HepG2 (cell line): ENCODE measurements around the gene DESI2. TPM values are rescaled to one million over a fixed set of nuclear protein-coding genes. Genes with fewer than 3 reads are reported as not detected.

Experiments
- ATAC-seq: fragments of 200-7000 bp; cut with Tn5 transposase; 3 replicates; pipeline ENCODE4 v1.9.1; 2020; ENCODE audit warnings: mild to moderate bottlenecking, moderate library complexity
- BruUV-seq: library from RNA; stranded (reverse); fragments of 400-500 nt; replicated peaks from 2 replicates; lab custom pipeline; 2021; lab: Mats Ljungman, UMichigan
- CTCF ChIA-PET: fragments of 300-600 bp; formaldehyde crosslinking; extraction: SDS; loops from one replicate; lab custom pipeline; 2021; ENCODE audit warnings: low total read pairs, inconsistent platforms, low intra/inter-chr PET ratio; lab: Yijun Ruan, JAX
- POLR2A ChIA-PET: fragments of 350-600 bp; sonication (Branson Sonifier 250); formaldehyde crosslinking; loops from one replicate; lab custom pipeline; 2020; ENCODE audit warnings: antibody characterized with exemption, inconsistent platforms; lab: Yijun Ruan, JAX
- DNase-seq: peaks from one replicate; pipeline ENCODE4 v3.0.0-alpha.2; 2015; ENCODE audit warnings: low spot score
- FAIRE-seq: peaks from 3 replicates; lab custom pipeline; 2011; peaks lifted over from hg19 to GRCh38; lab: Jason Lieb, UNC
- H2AFZ ChIP-seq: one replicate; pipeline ENCODE4 v1.6.1; 2011; ENCODE audit warnings: low read length, inconsistent platforms
- H3K27ac ChIP-seq: fragments of 300-600 bp; 3 replicates; pipeline ENCODE4 v1.8.0; 2011; ENCODE audit warnings: mixed run types, mild to moderate bottlenecking, mixed read lengths, low read length, inconsistent platforms; ENCODE audit not compliant: insufficient read depth; ENCODE audit errors: extremely low read length
- H3K27me3 ChIP-seq, 2 experiments: fragments of 200-600 bp in 1 of 2; 2 replicates in 1 of 2; 3 replicates in 1 of 2; pipeline versions ENCODE4 v1.6.0 to v1.8.0; 2011; ENCODE audit warnings: low read length in 2 of 2, mild to moderate bottlenecking in 2 of 2, moderate library complexity in 2 of 2, inconsistent platforms in 1 of 2; ENCODE audit not compliant: insufficient read depth in 2 of 2, control insufficient read depth in 1 of 2
- H3K36me3 ChIP-seq, 2 experiments: fragments of 200-600 bp in 1 of 2; replicated peaks in 1 of 2; 2 replicates in 1 of 2; 3 replicates in 1 of 2; pipeline versions ENCODE4 v1.5.1 to v1.8.0; 2011; ENCODE audit warnings: low read length in 2 of 2, inconsistent platforms in 1 of 2; ENCODE audit not compliant: insufficient read depth in 2 of 2, control insufficient read depth in 1 of 2
- H3K4me1 ChIP-seq: 2 replicates; pipeline ENCODE4 v1.5.1; 2012; ENCODE audit warnings: low read length, inconsistent platforms; ENCODE audit not compliant: insufficient read depth
- H3K4me2 ChIP-seq: 2 replicates; pipeline ENCODE4 v1.6.0; 2011; ENCODE audit warnings: low read depth, low read length, inconsistent platforms
- H3K4me3 ChIP-seq, 3 experiments: fragments of 200-600 bp in 1 of 3; sonication (generic), shearing (Covaris generic) in 1 of 3; replicated peaks in 1 of 3; 2 replicates each; pipeline ENCODE4 v1.5.1; 2011 to 2016; ENCODE audit warnings: low read length in 3 of 3, inconsistent platforms in 2 of 3, low read depth in 2 of 3, mild to moderate bottlenecking in 2 of 3, control low read depth in 1 of 3, mixed read lengths in 1 of 3; ENCODE audit not compliant: insufficient read depth in 1 of 3
- H3K79me2 ChIP-seq: one replicate; pipeline ENCODE4 v1.6.1; 2011; ENCODE audit warnings: low read length, inconsistent platforms; ENCODE audit not compliant: insufficient read depth
- H3K9ac ChIP-seq: 2 replicates; pipeline ENCODE4 v1.6.0; 2011; ENCODE audit warnings: mild to moderate bottlenecking, low read depth, low read length, inconsistent platforms; ENCODE audit not compliant: insufficient read depth
- H3K9me3 ChIP-seq: 2 replicates; pipeline ENCODE4 v1.5.1; 2012; ENCODE audit warnings: mild to moderate bottlenecking, low read length
- H4K20me1 ChIP-seq: 2 replicates; pipeline ENCODE4 v1.6.0; 2011; ENCODE audit warnings: inconsistent platforms, mild to moderate bottlenecking, low read length, moderate library complexity; ENCODE audit not compliant: insufficient read depth
- AGO2 ChIP-seq: fragments of 200-400 bp; formaldehyde crosslinking; optimal IDR thresholded peaks from 2 replicates; pipeline ENCODE3; 2017; ENCODE audit warnings: mild to moderate bottlenecking, low read depth, low read length, moderate library complexity
- BCLAF1 ChIP-seq: fragments of 450-650 bp; IDR thresholded peaks from 2 replicates; pipeline ENCODE4 v1.6.1; 2017; ENCODE audit warnings: mild to moderate bottlenecking
- CBX1 ChIP-seq: IDR thresholded peaks from one replicate; pipeline ENCODE4 v1.6.1; 2016; ENCODE audit warnings: antibody characterized with exemption, low read depth
- CREM ChIP-seq, 2 experiments: sonication (generic) in 1 of 2; formaldehyde crosslinking in 1 of 2; IDR thresholded peaks; 2 replicates each; pipeline versions ENCODE4 v1.4.0 to v1.6.1; 2016 to 2020; ENCODE audit warnings: antibody characterized with exemption in 1 of 2, mild to moderate bottlenecking in 1 of 2, missing genetic modification reagents in 1 of 2
- HMGXB4 ChIP-seq, 2 experiments: sonication (generic) in 1 of 2; formaldehyde crosslinking in 1 of 2; IDR thresholded peaks; 2 replicates each; pipeline versions ENCODE4 v1.4.0 to v1.6.1; 2018 to 2020; ENCODE audit warnings: missing genetic modification reagents in 2 of 2, borderline replicate concordance in 1 of 2, low read depth in 1 of 2, mild to moderate bottlenecking in 1 of 2, missing biosample characterization in 1 of 2
- MAFK ChIP-seq, 2 experiments: IDR thresholded peaks in 1 of 2; conservative IDR thresholded peaks in 1 of 2; 2 replicates each; pipeline ENCODE4 v1.6.1; 2011; ENCODE audit warnings: improper control_type of control experiment in 2 of 2, low read length in 2 of 2
- MZF1 ChIP-seq: sonication (generic); formaldehyde crosslinking; IDR thresholded peaks from 2 replicates; pipeline ENCODE4 v1.8.1; 2023; ENCODE audit warnings: mild to moderate bottlenecking, missing genetic modification reagents, borderline replicate concordance
- NR3C1 ChIP-seq: sonication (generic); formaldehyde crosslinking; IDR thresholded peaks from 2 replicates; pipeline ENCODE4 v1.4.0; 2020; ENCODE audit warnings: missing genetic modification reagents
- PREB ChIP-seq: sonication (generic); formaldehyde crosslinking; IDR thresholded peaks from 2 replicates; pipeline ENCODE4 v1.4.0; 2020; ENCODE audit warnings: missing genetic modification reagents
- REXO4 ChIP-seq: sonication (generic); formaldehyde crosslinking; IDR thresholded peaks from 2 replicates; pipeline ENCODE4 v1.8.0; 2022; ENCODE audit warnings: missing genetic modification reagents, mild to moderate bottlenecking, borderline replicate concordance
- SRY ChIP-seq: sonication (generic); formaldehyde crosslinking; IDR thresholded peaks from 2 replicates; pipeline ENCODE4 v1.8.0; 2022; ENCODE audit warnings: mild to moderate bottlenecking, missing genetic modification reagents
- ZFAT ChIP-seq: sonication (generic); formaldehyde crosslinking; conservative IDR thresholded peaks from 2 replicates; pipeline ENCODE4 v1.8.1; 2023; ENCODE audit warnings: missing genetic modification reagents, inconsistent platforms
- ZNF577 ChIP-seq: sonication (generic); formaldehyde crosslinking; IDR thresholded peaks from 2 replicates; pipeline ENCODE4 v1.4.0; 2020; ENCODE audit warnings: mild to moderate bottlenecking, low read depth, missing genetic modification reagents, borderline replicate concordance
- WGBS: methylation state at CpG from one replicate; pipeline ENCODE4 v1.1.6; 2017; ENCODE audit warnings: low lambda C conversion rate; 5-methylcytosine and 5-hydroxymethylcytosine counted together
- in situ Hi-C: cut with HindIII; loops from 2 replicates; pipeline ENCODE4 v1.10.0; 2017; ENCODE audit warnings: low pct_unique_long_range_greater_than_20kb; ENCODE audit not compliant: extremely low pct_ligation_motif_present
- intact Hi-C: fragments of 100-400 bp; cut with micrococcal nuclease; formaldehyde crosslinking; loops from one replicate; pipeline ENCODE4 v1.10.0; 2022; ENCODE audit not compliant: unreplicated experiment
- polyA plus RNA-seq, 8 experiments: library from polyadenylated mRNA; depleted of rRNA in 3 of 8; stranded (reverse) in 7 of 8; unstranded in 1 of 8; fragments of >200 nt; fragmentation: Illumina TruSeq in 4 of 8; extraction: Trizol in 4 of 8; gene quantifications; 2 replicates each; pipeline versions ENCODE4 v1.2.1 to v1.2.3, GENCODE V29; 2011 to 2016; ENCODE audit warnings: low read depth in 4 of 8, missing spikeins in 1 of 8, mixed read lengths in 1 of 8; ENCODE audit not compliant: insufficient read depth in 1 of 8
- total RNA-seq, 5 experiments: library from RNA; depleted of rRNA; stranded (reverse); fragments of >200 nt; fragmentation: Illumina TruSeq; extraction: Trizol; gene quantifications; 2 replicates each; pipeline ENCODE4 v1.2.3, GENCODE V29; 2016; ENCODE audit warnings: low read depth in 1 of 5

Gene DESI2
- total and polyA plus RNA-seq, 2 of the 13 experiments (the other 11 are each of a cell fraction or from before 2014, with no cell fraction given), result 23.1 to 42.2 TPM

- intact Hi-C loops, result no loop called here
These were observed 78.7 kb downstream of the DESI2 start for GRCh38 chr1:244731651-244732050.

More at GRCh38 chr1:244731651-244732050, 78.7 kb downstream of the DESI2 start:
- Histone ChIP-seq H3K4me1 (peaks cover 9% of the 10 kb centered on the region), H3K36me3 (no peaks in the 10 kb centered on the region), H3K27ac (no peak overlapping the region), H2AFZ (no peak overlapping the region), H3K9me3 (peaks cover 13% of the 10 kb centered on the region; the same call in 1 of the 2 replicates), H3K9ac (no peak overlapping the region), H3K4me2 (no peak overlapping the region), H3K4me3 (no peak overlapping the region), H3K27me3 (peaks cover 0 to 35% of the 10 kb centered on the region in 2 experiments; a peak in 3 of 5 replicates), H4K20me1 (no peaks in the 10 kb centered on the region), H3K79me2 (no peaks in the 10 kb centered on the region)
- TF ChIP-seq SRY (CRISPR knock-in tag), result no peak
- TF ChIP-seq AGO2, result no peak
- no peak for TF ChIP-seq PREB (CRISPR knock-in tag)
- TF ChIP-seq MAFK (conservative IDR thresholded peaks at IDR 0.05 in 1 of 2, IDR thresholded peaks at IDR 0.05 in 1 of 2; ENCODE audit: low read length in 2 of 2), result no peak
- TF ChIP-seq CREM (IDR thresholded peaks at IDR 0.05), result no peak
- no peak for TF ChIP-seq CREM (CRISPR knock-in tag; IDR thresholded peaks at IDR 0.05)
- TF ChIP-seq MZF1 (CRISPR knock-in tag), result no peak
- TF ChIP-seq NR3C1 (CRISPR knock-in tag), result no peak
- no peak for TF ChIP-seq HMGXB4 (CRISPR knock-in tag; IDR thresholded peaks at IDR 0.05; ENCODE audit: borderline replicate concordance in 1 of 2, low read depth in 1 of 2)
- TF ChIP-seq CBX1, result no peak
- no peak for TF ChIP-seq REXO4 (CRISPR knock-in tag)
- no peak for TF ChIP-seq ZFAT
- TF ChIP-seq BCLAF1, result no peak
- TF ChIP-seq ZNF577 (CRISPR knock-in tag), result no peak
- WGBS, result 54% methylated on average over 6 of the region's 6 CpGs
- ChIA-PET CTCF (no interaction called here), POLR2A (no interaction called here)
- ATAC-seq (no peak), DNase-seq (no peak), FAIRE-seq (no peak)
- no TSS peak for BruUV-seq
- in situ Hi-C loops, result no loop called here
